ENCODE data around the gene LOXL4.

The LOXL4 gene

DNA sequence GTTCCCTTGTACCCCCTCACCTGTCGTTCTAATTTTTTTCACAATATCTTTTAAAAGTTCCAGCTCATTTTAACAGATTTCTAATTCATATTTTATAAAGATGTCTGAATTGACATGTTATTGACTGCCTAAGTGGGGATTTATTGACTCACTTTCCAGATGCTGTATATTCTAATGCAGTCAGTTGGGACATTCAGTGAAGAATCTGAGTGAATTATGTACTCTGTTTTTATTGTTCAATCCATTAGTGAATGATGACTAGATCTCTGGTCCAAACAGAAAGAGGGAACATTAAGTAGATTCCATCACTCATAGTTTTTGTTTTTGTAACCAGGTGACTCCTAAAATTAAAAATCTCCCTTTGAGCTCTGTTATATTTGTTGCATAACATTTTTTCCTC is 54.3 kb downstream of the LOXL4 start:
- no peak overlapping the region for H3K27ac ChIP-seq (ENCODE audit: low read length)
- TF ChIP-seq CTCF (IDR thresholded peaks at IDR 0.05; ENCODE audit: low read depth, low read length): no peak
- TF ChIP-seq EZH2phosphoT487 (IDR thresholded peaks at IDR 0.05; ENCODE audit: low read depth): no peak
- peaks cover 10% of the 10 kb centered on the region for H3K36me3 ChIP-seq (replicated peaks; ENCODE audit: low read depth, low read length)
- H4K20me1 ChIP-seq (ENCODE audit: insufficient read depth, low read length): peaks cover 9% of the 10 kb centered on the region
- no peak overlapping the region for H2AFZ ChIP-seq (ENCODE audit: low read depth, low read length)
- H3K9ac ChIP-seq (ENCODE audit: low read length): no peak overlapping the region
- no peaks in the 10 kb centered on the region for H3K9me3 ChIP-seq (ENCODE audit: insufficient read depth, low read length)
- no peak overlapping the region for H3K4me2 ChIP-seq (ENCODE audit: low read length)
- H3K4me1 ChIP-seq (ENCODE audit: low read length): no peaks in the 10 kb centered on the region
- H3K4me3 ChIP-seq (ENCODE audit: low read length): no peak overlapping the region
- H3K79me2 ChIP-seq (ENCODE audit: low read length): peaks cover 30% of the 10 kb centered on the region
- no peaks in the 10 kb centered on the region for H3K27me3 ChIP-seq (ENCODE audit: low read depth, low read length)

DNA sequence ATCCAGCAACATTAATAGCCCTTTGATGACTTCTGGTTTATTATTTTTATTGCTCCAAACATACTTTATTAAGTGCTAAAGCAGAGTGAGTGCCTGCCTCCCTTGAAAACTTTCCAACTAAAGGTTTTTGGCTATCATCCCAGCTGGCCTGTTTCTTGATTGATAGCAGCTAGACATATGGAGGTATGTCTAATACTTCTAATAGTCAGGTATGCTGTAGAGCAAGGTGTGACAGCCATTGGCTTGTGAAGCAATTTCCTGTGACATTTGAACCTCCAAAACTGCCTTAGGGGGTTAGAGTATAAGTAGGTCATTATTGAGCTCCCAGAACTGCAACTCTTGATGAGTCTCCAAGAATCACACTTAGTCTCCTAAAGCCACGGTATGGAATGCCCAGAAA is 55.8 kb downstream of the LOXL4 start:
- H4K20me1 ChIP-seq (ENCODE audit: insufficient read depth, low read length): peaks cover 9% of the 10 kb centered on the region
- peaks cover 15% of the 10 kb centered on the region for H3K79me2 ChIP-seq (ENCODE audit: low read length)
- TF ChIP-seq CTCF (IDR thresholded peaks at IDR 0.05; ENCODE audit: low read depth, low read length) (no peak), EZH2phosphoT487 (IDR thresholded peaks at IDR 0.05; ENCODE audit: low read depth) (no peak)
- H3K9ac ChIP-seq (ENCODE audit: low read length): no peak overlapping the region
- H3K36me3 ChIP-seq (replicated peaks; ENCODE audit: low read depth, low read length): peaks cover 12% of the 10 kb centered on the region
- H2AFZ ChIP-seq (ENCODE audit: low read depth, low read length): no peak overlapping the region
- no peak overlapping the region for H3K27ac ChIP-seq (ENCODE audit: low read length)
- no peaks in the 10 kb centered on the region for H3K27me3 ChIP-seq (ENCODE audit: low read depth, low read length)
- no peaks in the 10 kb centered on the region for H3K4me1 ChIP-seq (ENCODE audit: low read length)
- no peaks in the 10 kb centered on the region for H3K9me3 ChIP-seq (ENCODE audit: insufficient read depth, low read length)
- H3K4me2 ChIP-seq (ENCODE audit: low read length): no peak overlapping the region
- no peak overlapping the region for H3K4me3 ChIP-seq (ENCODE audit: low read length)

- Histone ChIP-seq H4K20me1 (ENCODE audit: insufficient read depth, low read length) (peaks cover 9% of the 10 kb centered on the region; the same call in 1 of the 2 replicates), H3K4me3 (ENCODE audit: low read length) (no peak overlapping the region), H3K4me1 (ENCODE audit: low read length) (no peaks in the 10 kb centered on the region), H3K9ac (ENCODE audit: low read length) (no peak overlapping the region), H3K27me3 (ENCODE audit: low read depth, low read length) (no peaks in the 10 kb centered on the region), H2AFZ (ENCODE audit: low read depth, low read length) (no peak overlapping the region), H3K4me2 (ENCODE audit: low read length) (no peak overlapping the region), H3K27ac (ENCODE audit: low read length) (no peak overlapping the region), H3K79me2 (ENCODE audit: low read length) (0 out of 2 replicates have a peak, but pooled peaks cover 3% of the 10 kb centered on the region), H3K36me3 (replicated peaks; ENCODE audit: low read depth, low read length) (peaks cover 12% of the 10 kb centered on the region), H3K9me3 (ENCODE audit: insufficient read depth, low read length) (no peaks in the 10 kb centered on the region)
- TF ChIP-seq CTCF (IDR thresholded peaks at IDR 0.05; ENCODE audit: low read depth, low read length): no peak
- no peak for TF ChIP-seq EZH2phosphoT487 (IDR thresholded peaks at IDR 0.05; ENCODE audit: low read depth)
Observed at GRCh38 chr10:98209441-98209840, 58.6 kb downstream of the LOXL4 start.

DNA sequence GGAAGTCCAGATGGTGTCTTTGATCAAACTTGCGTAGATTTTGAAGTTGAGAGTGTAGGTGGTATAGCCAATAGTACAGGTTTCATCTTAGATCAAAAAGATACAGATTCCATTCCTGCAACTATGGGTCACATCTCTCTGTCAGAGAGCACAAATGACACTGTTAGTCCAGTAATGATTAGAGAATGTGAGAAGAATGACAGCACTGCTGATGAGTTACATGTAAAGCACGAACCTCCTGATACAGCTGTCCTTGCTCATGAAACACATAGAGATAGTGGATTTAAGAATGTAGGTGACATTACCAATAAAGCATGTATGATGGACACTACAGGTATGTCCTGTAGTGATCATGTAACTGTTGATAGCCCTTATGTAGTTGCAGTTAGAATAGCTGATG is 59.1 kb downstream of the LOXL4 start:
- H3K9ac ChIP-seq (ENCODE audit: low read length): no peak overlapping the region
- no peak overlapping the region for H3K27ac ChIP-seq (ENCODE audit: low read length)
- H3K4me2 ChIP-seq (ENCODE audit: low read length): no peak overlapping the region
- no peaks in the 10 kb centered on the region for H3K9me3 ChIP-seq (ENCODE audit: insufficient read depth, low read length)
- no peak overlapping the region for H2AFZ ChIP-seq (ENCODE audit: low read depth, low read length)
- H3K4me1 ChIP-seq (ENCODE audit: low read length): no peaks in the 10 kb centered on the region
- H3K27me3 ChIP-seq (ENCODE audit: low read depth, low read length): no peaks in the 10 kb centered on the region
- TF ChIP-seq EZH2phosphoT487 (IDR thresholded peaks at IDR 0.05; ENCODE audit: low read depth): no peak
- no peak for TF ChIP-seq CTCF (IDR thresholded peaks at IDR 0.05; ENCODE audit: low read depth, low read length)
- H4K20me1 ChIP-seq (ENCODE audit: insufficient read depth, low read length): peaks cover 9% of the 10 kb centered on the region; the same call in 1 of the 2 replicates
- H3K79me2 ChIP-seq (ENCODE audit: low read length): 0 out of 2 replicates have a peak, but pooled peaks cover 3% of the 10 kb centered on the region
- peaks cover 12% of the 10 kb centered on the region for H3K36me3 ChIP-seq (replicated peaks; ENCODE audit: low read depth, low read length)
- no peak overlapping the region for H3K4me3 ChIP-seq (ENCODE audit: low read length)

All from OCI-LY3 (cell line).